ENCODE measurements around the gene EFTUD2. TPM values are rescaled to one million over a fixed set of nuclear protein-coding genes. Genes with fewer than 3 reads are reported as not detected.

Gene EFTUD2
- total RNA-seq, 1 experiment from 2014 or later: 162 TPM

DNA sequence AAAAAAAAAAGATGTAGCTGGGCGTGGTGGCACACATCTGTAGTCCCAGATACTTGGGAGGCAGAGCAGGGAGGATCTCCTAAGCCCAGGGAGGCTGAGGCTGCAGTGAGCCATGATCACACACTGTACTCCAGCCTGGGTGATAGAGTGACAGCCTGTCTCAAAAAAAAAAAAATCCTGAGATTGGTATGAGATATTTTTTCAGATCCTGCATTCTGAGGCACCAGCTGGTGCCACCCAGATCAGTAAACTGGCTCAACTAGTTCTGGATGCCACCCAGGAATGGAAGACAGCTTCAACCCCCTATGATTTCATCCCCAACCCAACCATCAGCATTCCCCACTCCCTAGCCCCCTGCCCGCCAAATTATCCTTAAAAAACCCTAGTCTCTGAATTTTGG lies 62.0 kb downstream of the EFTUD2 start (continued):
- TF ChIP-seq FOXP4 (CRISPR knock-in tag; IDR thresholded peaks at IDR 0.05) (no peak), ZNF396 (CRISPR knock-in tag; IDR thresholded peaks at IDR 0.05; ENCODE audit: borderline replicate concordance) (no peak), NFATC4 (CRISPR knock-in tag; IDR thresholded peaks at IDR 0.05) (no peak), IRF2 (CRISPR knock-in tag; IDR thresholded peaks at IDR 0.05; ENCODE audit: borderline replicate concordance, low read depth) (no peak), PRRX2 (CRISPR knock-in tag; IDR thresholded peaks at IDR 0.05) (no peak)

- Mint-ChIP-seq H3K27me3 (ENCODE audit: low read depth) (peaks cover 6% of the 10 kb centered on the region), H3K9me3 (no peaks in the 10 kb centered on the region), H3K36me3 (no peaks in the 10 kb centered on the region), H3K4me3 (no peak overlapping the region), H3K27ac (peak overlapping the region; percentile 51; the same call in 1 of the 2 replicates), H3K4me1 (peaks cover 35% of the 10 kb centered on the region)
- CTCF ChIA-PET: interaction anchor here (1.4 to 3.2 kb wide), 3 partner anchors 12 to 57 kb away, joined by 9 to 25 read pairs (median 23); no protein-coding TSS in a partner anchor
- POLR2A ChIA-PET: no interaction called here
- ATAC-seq (no peak), DNase-seq (ENCODE audit: low spot score) (no peak)
- TF ChIP-seq, protein P1, sequence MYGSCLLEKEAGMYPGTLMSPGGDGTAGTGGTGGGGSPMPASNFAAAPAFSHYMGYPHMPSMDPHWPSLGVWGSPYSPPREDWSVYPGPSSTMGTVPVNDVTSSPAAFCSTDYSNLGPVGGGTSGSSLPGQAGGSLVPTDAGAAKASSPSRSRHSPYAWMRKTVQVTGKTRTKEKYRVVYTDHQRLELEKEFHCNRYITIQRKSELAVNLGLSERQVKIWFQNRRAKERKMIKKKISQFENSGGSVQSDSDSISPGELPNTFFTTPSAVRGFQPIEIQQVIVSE (CRISPR knock-in tag; IDR thresholded peaks at IDR 0.05; ENCODE audit: borderline replicate concordance): no peak
- no peak for TF ChIP-seq FOXP4 (CRISPR knock-in tag; IDR thresholded peaks at IDR 0.05)
- no peak for TF ChIP-seq MYBL2 (CRISPR knock-in tag; IDR thresholded peaks at IDR 0.05)
Measured at GRCh38 chr17:44832805-44833204, 66.4 kb downstream of the EFTUD2 start.

- no peak for TF ChIP-seq JAZF1 (CRISPR knock-in tag; IDR thresholded peaks at IDR 0.05)
- H3K27ac Mint-ChIP-seq: peak overlapping the region; percentile 96
- DNase-seq (ENCODE audit: low spot score): no peak
- CTCF ChIA-PET: interaction anchor here (0.6 to 3.2 kb wide), 9 partner anchors 11 to 89 kb away, joined by 3 to 25 read pairs (median 4); no protein-coding TSS in a partner anchor
- ATAC-seq: no peak
- POLR2A ChIA-PET: interaction anchor here (0.6 kb wide), 1 partner anchor 61 kb away, joined by 6 read pairs; no protein-coding TSS in a partner anchor
- H3K4me1 Mint-ChIP-seq: peaks cover 47% of the 10 kb centered on the region
- no peaks in the 10 kb centered on the region for H3K36me3 Mint-ChIP-seq
- no peaks in the 10 kb centered on the region for H3K9me3 Mint-ChIP-seq
- peaks cover 6% of the 10 kb centered on the region for H3K27me3 Mint-ChIP-seq (ENCODE audit: low read depth)
- H3K4me3 Mint-ChIP-seq: peak overlapping the region; percentile 89
Measured at GRCh38 chr17:44831371-44831770, 67.9 kb downstream of the EFTUD2 start.

DNA sequence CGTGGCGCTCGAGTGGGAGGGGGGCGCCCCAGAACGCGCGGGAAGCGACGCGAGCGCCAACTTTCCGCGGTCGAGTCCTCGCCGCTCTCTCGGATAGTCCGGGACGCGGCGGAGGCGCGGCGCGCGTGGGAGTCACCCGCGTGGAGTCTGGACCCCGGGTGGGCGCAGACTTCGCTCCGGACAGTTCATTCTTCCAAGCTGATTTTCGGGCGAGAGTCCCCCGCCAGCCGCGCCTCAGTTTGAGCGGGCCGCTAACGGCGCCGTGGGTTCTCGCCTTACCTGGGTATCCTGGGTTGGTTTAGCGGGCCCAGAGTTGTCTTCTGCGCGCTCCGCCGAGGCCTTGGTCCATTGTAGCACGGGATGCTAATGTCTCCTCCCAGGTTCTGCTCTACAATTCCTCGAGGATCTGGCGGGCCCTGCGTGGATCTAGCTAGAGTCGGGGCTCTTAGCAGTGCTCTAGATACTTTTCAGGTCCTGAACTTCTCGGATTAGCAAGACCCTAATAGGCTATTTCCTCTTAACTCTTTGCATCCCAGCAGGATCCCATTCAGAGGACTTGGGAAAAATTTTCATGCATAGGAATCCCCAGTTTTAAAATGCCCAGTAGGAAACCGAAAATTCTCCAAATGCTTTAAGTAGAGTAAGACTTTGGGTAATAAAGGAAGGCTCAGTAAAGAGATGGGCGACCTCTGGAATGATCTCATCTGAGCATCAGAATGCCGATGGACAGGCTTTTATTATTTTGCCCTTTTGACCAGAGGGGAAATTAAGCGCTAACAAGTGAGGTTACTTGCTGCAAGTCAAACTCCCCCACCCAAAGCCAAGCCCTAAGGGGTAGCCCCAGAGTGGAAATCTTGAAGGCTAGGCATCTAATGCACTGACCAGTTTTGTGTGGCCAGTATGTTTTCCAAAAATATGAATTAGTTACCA lies 68.6 kb downstream of the EFTUD2 start:
- ChIA-PET POLR2A (interaction anchor here (0.6 kb wide), 1 partner anchor 60 kb away, joined by 6 read pairs; no protein-coding TSS in a partner anchor), CTCF (interaction anchor here (0.6 to 3.2 kb wide), 6 partner anchors 10 to 89 kb away, joined by 3 to 25 read pairs (median 4); no protein-coding TSS in a partner anchor)
- Mint-ChIP-seq H3K4me1 (peaks cover 47% of the 10 kb centered on the region), H3K4me3 (peak overlapping the region; percentile 89), H3K9me3 (no peaks in the 10 kb centered on the region), H3K27ac (peak overlapping the region; percentile 96), H3K36me3 (no peaks in the 10 kb centered on the region), H3K27me3 (ENCODE audit: low read depth) (peaks cover 6% of the 10 kb centered on the region)
- DNase-seq (ENCODE audit: low spot score) (peak; percentile 65), ATAC-seq (peak; percentile 49)
- TF ChIP-seq, protein P2, sequence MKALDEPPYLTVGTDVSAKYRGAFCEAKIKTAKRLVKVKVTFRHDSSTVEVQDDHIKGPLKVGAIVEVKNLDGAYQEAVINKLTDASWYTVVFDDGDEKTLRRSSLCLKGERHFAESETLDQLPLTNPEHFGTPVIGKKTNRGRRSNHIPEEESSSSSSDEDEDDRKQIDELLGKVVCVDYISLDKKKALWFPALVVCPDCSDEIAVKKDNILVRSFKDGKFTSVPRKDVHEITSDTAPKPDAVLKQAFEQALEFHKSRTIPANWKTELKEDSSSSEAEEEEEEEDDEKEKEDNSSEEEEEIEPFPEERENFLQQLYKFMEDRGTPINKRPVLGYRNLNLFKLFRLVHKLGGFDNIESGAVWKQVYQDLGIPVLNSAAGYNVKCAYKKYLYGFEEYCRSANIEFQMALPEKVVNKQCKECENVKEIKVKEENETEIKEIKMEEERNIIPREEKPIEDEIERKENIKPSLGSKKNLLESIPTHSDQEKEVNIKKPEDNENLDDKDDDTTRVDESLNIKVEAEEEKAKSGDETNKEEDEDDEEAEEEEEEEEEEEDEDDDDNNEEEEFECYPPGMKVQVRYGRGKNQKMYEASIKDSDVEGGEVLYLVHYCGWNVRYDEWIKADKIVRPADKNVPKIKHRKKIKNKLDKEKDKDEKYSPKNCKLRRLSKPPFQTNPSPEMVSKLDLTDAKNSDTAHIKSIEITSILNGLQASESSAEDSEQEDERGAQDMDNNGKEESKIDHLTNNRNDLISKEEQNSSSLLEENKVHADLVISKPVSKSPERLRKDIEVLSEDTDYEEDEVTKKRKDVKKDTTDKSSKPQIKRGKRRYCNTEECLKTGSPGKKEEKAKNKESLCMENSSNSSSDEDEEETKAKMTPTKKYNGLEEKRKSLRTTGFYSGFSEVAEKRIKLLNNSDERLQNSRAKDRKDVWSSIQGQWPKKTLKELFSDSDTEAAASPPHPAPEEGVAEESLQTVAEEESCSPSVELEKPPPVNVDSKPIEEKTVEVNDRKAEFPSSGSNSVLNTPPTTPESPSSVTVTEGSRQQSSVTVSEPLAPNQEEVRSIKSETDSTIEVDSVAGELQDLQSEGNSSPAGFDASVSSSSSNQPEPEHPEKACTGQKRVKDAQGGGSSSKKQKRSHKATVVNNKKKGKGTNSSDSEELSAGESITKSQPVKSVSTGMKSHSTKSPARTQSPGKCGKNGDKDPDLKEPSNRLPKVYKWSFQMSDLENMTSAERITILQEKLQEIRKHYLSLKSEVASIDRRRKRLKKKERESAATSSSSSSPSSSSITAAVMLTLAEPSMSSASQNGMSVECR (CRISPR knock-in tag; IDR thresholded peaks at IDR 0.05; ENCODE audit: borderline replicate concordance): no peak
- TF ChIP-seq ZSCAN18 (CRISPR knock-in tag; IDR thresholded peaks at IDR 0.05) (no peak), TP53 (CRISPR knock-in tag; IDR thresholded peaks at IDR 0.05) (0 out of 2 replicates have a peak, but pooled peaks have one; percentile 9)

Measured in WTC11 (cell line).